IPS-NIHi7 (cell line): ENCODE results near the gene AQP5.
"Not testable (repeated sequence)": the region's sequence is repeated elsewhere in the genome, so short reads cannot be mapped to it uniquely, and the experiment has no call there.

Source experiments
- DNase-seq: peaks from one replicate; pipeline ENCODE4 v3.0.0; 2012; ENCODE audit warnings: mixed read lengths; ENCODE audit errors: extremely low spot score

AQP5 gene

DNA sequence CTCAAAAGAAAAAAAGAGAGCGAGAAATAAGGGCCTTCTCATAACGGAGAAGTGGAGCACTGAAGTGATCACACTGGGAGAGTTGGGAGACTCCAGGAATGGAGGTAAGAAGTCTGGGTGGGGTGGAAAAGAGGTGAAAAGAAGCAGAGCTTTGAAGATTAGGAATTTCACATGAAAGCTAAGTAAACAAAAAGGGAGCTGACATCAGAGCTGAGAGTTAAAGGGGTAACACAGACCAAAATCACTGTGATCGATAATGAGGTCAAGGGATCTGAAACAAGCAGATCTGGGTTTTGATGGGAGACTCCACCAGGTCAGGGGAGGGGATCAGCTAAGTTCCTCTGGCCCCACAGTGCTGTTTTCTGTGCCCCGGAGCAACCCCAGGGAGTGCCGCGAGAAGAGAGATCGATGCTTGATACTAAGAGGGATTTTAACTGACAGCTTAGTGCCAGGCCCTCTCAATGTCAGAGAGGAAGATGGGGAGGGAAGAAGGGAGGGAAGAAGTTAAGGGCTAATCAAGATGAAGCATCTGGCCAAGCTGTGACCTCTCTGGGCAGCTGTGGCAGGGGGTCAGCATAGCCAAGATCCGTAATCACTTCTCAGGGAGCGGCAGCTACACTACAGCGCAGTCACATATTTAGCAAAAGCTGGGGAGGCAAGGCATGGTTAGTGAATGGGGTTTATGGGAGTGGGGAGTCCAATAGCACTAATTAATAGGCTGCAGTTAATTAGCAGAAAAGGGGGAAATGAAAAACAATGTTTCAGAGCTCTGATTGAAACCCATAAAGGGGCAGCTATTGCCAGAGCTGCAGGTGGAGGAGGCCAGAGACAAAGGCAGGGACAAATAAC is 19.1 kb downstream of the AQP5 start:
- no peak for DNase-seq

DNA sequence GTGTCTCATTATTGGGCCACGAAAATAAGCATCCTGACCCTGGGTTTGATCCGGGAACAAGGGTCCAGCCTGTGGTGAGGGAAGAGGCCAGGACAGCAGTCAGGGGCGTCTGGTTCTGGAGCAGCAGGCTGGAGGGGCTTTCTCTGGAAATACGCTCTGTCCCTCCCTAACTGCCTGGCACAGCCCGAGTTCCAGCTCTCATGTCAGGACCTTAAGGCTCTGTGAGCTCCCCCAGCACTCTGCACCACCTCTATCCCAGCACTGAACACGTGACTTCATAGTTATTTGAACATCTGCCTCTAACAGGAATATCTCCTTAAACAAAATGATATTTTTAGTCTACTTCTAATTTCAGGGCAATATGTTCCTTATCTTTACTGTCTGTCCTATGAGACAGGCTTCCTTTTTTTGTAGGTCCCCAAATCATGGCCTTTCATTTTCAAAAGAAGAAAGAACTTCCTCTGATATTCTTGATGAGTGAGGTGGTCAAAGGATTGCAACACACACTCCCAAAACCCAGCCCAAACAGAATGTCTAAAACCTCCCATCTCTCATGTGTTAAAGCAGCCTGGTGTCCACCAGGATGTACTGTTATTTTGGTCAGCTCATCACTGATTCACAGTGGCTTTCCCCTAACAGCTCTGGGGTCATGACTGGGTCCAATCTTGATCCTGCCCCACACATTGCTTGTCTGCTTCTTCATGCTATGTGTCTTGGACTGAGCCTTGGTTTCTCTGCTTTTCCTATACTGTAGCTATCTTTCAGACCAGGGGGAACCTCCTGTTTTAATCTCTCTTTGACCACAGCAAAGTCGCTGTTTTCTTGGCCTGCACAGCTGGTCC is 20.8 kb downstream of the AQP5 start:
- DNase-seq, result no peak

DNA sequence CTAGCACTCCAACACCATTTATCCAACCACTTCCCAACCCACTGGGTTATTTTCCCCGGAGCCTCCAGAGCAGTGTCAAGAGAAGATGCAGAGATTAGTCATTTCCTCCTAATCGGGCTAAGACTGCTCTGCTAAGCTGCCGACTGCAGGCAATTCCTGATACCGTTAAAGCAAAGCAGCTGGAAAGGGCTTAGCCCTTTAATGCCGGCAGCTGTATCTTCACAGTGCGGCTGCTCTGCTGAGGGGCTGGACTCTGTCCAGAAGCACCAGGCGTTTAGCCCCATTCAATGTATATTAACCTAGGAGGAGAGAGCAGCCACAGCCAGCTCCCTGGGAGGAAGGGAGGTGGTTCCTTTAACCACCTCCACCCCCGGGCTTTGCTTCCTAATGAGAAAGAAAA is 22.2 kb downstream of the AQP5 start:
- no peak for DNase-seq

DNA sequence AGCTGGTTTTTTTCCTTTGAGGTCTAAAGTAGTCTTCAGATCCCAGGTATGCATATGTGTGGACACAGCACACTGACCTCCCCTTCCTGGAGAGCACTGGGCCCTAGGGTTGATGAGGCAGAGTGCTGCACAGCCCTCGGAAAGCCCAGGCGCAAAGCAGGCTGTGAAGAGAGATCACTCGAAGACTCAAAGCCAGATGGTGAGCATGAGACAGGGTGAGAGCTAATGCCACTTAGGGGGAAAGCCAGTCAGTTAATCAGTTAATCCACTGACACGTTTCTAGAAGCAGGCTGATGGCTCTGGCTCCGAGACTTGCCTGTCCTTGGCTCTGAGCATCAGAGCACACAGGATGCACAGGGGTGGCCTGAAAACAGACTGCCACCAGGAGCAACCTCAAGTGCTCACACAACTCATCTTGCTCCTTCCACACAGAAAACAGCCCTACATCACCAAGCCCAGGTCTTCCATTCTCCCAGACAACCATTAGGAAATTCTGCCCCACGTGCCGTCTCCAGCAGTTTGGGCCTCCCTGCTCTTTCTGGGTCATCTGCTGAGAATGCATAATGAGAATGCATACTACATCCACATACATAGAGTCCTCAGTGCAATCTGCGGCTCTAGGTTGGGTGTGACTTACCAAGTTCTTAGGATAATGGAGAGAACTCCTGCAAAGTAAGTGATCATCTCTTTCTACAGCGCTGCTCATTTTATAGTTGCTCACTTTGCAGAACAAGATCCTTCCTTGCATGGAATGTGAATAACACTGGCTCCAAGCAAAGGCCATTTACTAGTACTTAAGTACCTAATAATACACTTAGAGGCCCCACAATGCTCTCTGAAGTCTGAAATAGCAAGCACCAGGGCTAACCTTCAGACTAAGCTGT is 23.0 kb downstream of the AQP5 start:
- no peak for DNase-seq

DNA sequence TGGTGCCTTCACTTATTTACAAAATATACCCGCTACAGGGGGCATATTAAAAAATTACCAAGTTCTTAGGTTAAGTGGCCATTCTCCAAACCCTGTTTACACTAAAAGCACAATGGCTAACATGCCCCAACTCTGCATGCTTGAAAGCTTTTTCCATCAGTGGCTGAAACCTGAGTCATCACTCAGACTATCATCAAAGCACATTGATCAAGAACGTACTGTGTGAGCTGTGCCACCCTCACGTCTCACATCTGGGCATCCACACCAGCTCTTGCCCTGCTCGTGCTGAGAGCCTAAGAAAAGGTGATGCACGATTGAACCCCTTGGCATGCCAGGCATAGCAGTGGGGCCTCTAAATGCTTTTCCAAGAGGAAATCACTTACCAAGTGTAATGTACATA is 24.3 kb downstream of the AQP5 start:
- no peak for DNase-seq

DNA sequence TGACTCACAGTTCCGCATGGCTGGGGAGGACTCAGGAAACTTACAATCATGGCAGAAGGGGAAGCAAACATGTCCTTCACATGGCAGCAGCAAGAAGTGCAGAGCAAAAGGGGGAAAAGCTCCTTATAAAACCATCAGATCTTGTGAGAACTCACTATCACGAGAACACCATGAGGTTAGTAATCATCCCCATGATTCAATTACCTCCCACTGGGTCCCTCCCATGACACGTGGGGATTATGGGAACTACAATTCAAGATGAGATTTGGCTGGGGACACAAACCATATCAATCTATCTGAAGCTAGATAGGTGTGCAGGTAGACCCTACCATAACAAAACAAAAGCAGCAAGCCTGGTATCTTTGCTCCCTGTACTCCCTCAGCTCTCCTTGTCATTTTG is 24.8 kb downstream of the AQP5 start:
- DNase-seq, result not testable (repeated sequence)

DNA sequence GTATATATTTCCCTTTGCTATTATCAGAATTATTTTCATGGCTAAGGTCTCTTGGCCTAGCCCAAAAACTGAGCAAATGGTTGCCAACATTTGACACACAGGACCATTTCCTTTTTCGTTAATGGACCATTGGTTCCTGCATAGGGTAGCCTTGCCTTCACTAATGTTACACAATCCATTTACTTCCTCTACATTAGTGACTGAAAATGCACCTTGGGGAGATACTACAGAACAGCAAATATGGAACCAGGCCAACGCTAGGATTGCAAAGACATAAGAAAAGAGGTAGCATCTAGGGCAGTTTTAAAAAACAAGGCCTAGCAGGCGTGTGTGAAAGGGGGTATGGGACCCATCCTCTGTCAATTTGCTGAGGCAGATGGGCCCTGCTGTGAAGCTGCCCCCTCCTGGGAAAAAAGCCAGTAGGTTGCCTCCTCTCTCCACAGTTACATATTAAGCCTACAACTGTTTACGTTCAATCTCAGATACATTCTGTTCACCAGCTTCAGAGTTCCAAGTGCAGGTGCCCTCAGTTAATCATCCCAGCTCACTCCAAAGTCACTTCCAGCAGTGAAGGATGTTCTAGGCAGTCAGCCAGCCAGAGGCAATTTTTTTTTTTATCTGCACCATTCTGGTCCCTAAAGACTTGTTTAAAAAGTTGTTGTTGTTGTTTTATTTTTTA is 26.1 kb downstream of the AQP5 start:
- DNase-seq, result no peak

DNA sequence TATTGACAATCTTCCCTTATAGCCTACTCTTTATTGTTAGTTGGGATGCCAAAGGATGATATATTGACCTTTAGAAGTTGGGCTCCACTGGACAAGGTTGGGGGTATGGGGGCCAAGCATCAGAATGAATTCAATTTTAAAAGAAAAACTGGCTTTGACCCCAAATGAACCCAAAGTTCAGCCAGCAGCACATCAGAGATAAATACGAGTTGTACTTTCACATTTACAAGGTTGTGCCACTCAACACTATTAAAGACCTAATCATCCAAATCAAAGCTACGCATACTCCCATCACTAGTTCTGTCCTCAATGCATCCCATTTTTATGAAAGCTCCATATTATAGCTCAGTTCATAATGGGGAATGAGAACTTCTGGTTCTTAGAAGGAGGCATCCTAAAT is 27.7 kb downstream of the AQP5 start:
- not testable (repeated sequence) for DNase-seq

DNA sequence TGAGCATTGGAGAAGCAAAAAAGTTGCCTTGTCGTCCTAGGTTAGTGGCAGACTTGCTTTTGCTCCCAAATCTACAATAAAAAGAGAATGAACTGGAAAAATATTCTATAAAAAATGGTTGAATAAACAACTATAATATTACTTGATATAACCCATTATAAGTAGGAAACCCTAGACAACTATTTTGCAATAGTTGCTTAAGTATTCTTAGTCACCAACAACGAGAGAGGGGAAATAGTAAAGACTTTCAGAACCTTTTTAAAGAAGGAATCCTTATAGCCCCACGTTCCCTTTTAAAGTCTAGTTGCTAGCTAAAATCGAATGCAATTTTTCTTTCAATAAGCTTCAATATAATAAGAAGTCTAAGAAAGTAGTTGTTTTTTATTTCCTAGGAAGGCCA is 28.6 kb downstream of the AQP5 start:
- no peak for DNase-seq

DNA sequence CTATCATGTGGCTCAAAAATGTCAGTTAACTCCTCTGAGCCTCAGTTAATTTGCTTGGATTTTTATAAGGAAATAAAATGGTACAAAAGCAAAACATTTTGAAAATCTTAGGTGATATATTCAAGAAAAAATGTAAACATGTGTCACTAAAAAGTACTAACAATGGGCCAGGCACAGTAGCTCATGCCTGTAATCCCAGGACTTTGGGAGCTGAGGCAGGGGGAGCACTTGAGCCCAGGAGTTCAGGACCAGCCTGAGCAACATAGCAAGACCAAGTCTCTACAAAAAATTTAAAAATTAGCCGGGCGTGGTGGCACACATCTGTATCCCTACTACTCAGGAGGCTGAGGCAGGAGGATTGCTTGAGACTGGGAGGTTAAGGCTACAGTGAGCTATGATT is 36.8 kb downstream of the AQP5 start:
- no peak for DNase-seq

DNA sequence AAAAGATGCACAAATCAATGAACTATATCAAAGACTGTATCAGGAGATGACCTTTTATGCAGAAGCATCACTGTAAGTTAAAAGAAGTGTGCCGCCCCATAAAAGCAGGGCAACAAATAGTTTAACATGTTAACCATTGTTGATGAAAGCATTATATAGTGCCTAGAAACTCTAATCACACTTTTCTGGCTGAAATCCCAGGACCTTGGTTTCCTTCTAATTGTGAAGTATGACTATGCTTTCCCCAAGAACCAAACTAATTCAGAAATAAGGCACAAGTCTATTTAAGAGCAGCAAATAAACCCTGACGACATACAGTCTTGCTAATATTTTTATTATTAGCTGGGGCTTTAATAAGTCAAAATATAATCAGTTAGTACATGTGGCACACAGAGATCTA is 41.9 kb downstream of the AQP5 start:
- no peak for DNase-seq

DNA sequence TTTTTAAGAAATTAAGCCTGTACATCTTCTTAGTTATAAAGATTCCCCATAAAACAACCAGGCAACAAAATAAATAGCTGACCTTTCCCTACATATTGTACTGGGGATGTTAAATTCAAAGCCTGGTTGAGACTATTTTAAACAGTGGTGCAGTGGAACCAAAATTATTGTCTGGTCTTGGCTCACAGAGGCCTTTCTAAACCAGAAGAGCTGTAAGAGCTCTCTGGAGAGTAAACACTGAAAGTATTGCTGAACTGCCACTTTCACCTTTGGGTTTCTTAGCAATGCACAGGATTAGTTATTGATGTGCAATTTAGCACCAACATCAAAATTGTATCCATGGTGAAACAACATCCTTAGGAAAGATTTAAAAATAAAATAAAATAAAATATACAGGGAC is 43.0 kb downstream of the AQP5 start:
- DNase-seq, result no peak

DNA sequence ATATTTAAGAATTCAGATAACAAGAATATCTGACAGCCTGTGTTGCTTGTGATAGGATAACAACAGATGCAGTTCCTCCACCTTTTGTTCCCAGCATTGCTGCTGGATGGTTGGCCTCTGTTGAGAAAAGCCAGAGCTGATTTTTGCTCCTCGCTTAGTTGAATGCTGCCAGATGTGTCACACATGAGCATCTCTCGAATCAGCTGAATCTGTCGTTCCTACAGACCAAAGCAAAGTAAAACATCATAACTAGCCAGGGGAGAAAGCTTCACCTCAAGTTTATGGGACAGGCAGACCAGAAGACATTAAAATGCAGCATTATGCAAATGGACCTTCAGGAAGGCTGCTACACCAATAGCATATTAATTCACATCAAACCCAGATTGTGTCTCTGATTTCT is 43.5 kb downstream of the AQP5 start:
- no peak for DNase-seq

DNA sequence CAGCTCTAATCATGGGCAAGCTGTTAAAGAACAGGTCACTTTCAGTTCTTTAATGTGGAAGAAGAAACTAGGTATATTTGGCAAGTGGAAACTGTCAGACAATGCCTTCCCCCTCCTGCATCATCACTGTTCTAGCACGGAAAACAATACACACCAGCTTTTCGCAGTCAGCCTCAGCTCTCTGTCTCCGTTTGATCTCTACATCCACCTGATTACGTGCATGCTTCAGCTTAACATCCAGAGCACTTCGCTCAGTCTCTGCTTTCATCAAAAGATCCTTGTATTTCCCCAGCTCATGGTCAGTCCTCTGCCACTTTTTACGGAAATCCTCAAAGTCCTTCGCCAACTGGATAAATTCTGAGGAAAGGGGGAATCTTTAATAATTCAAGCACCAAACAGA is 44.6 kb downstream of the AQP5 start:
- DNase-seq, result no peak

DNA sequence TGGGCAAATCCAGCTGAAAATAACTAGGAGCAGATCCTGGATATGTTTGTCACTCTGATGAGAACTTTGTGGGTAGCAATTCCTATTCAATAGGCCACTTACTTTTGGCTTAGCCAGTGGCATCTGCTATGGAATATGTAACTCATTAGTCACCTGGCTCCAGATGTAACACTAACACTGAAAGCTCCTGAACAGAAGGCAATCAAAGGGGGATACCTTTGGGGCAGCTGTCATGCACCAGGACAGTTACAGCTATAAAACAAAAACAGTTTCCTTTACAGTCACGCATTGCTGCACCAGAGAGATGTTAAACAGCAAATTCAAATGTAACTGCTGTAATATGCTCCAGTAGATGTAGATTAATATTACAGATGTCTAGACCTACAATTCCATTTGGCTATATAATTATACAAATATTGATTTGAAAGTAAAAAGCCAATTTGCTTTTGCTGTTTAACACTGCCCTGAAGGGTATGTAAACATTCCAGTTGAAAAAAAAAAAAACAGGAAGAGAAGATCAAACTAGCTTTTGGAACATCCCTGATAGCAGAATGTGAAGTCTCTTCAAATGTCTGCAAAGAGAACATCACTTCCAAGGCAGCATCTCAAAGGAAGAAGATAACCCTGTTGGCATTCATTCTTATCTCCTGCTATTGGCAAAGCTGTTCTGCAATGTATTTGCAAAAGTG is 45.2 kb downstream of the AQP5 start:
- no peak for DNase-seq

DNA sequence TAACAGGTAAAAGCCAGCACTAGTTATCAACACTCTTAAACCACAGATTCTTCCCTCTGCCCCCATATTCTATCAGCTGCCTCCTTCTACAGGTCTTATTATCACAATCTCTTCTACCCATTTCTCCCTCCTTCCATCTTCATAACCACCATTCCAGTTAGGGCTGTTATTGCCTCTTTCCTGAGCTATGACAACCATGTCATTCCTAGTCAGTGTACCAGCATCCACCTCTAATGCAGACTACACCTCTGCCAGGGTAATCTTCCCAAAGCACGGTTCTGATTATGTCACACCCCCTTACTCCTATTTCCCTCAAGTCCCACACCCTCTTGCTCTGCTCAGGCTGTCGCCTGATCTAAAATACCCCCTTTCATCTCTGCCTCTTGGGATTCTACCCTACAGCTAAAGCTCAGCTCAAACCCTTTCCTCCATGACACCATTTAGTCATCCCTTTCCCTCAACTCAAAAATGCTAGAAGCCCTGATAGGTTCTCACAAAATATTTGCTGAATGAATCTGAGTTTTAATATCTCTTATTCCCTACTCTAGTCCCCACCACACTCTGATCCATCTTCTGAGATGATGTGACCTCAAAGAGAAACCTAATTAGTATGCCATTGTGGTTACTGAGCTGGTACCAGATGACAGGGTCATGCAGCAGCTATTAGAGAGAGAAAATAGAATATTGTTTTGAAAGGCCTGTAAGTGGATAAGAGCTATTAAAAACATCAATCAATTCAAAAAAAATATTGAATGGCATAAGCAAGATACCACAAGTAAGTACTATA is 51.9 kb downstream of the AQP5 start:
- DNase-seq, result no peak

DNA sequence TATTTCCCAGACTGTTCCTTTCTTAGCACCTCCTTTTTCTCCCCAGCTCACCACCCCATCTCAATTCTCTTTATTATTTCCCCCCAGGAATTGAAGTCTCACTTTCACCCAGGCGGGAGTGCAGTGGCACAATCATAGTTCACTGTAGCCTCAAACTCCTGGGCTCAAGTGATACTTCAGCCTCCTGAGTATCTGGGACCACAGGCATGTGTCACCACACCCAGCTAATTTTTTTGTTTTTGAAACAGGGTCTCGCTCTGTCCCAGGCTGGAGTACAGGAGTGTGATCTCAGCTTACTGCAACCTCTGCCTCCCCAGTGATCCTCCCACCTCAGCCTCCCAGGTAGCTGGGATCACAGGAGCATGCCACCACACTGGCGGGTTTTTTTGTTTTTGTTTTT is 52.7 kb downstream of the AQP5 start:
- DNase-seq, result no peak
